OCI-LY3 (cell line): ENCODE measurements around the gene MUC12.

Experiments used
- CTCF ChIP-seq: fragments of 200-600, 300-600 bp; sonication (generic); IDR thresholded peaks from 2 replicates; pipeline ENCODE4 v1.5.1; 2014; ENCODE audit warnings: antibody characterized with exemption, low read length, low read depth
- EZH2phosphoT487 ChIP-seq: fragments of 200-600 bp; shearing (Covaris generic); IDR thresholded peaks from 2 replicates; pipeline ENCODE4 v1.6.1; 2018; ENCODE audit warnings: antibody characterized with exemption, mixed run types, low read depth

- TF ChIP-seq CTCF (no peak), EZH2phosphoT487 (no peak)
These were observed 54.5 kb downstream of the MUC12 start for GRCh38 chr7:101023839-101024238.
